Heart right ventricle (tissue), 16 donors: ENCODE results near the gene PRR9. TPM values are rescaled to one million over a fixed set of nuclear protein-coding genes. Genes with fewer than 3 reads are reported as not detected.
A peak's percentile ranks its signal among the peaks of the same experiment; 100 is the strongest.
"Not testable (repeated sequence)": the region's sequence is repeated elsewhere in the genome, so short reads cannot be mapped to it uniquely, and the experiment has no call there.

Experiments used
- ATAC-seq, 8 donors: fragments of 200-7000 bp; cut with Tn5 transposase; one replicate each; pipeline ENCODE4 v1.9.1; 2020; ENCODE audit warnings: mild to moderate bottlenecking in 8 of 8, moderate library complexity in 8 of 8, moderate number of reproducible peaks in 1 of 8
- DNase-seq, 2 donors: peaks; one replicate each; pipeline ENCODE4 v3.0.0-alpha.2; 2020
- H3K27ac ChIP-seq, 10 donors: fragments of 200-600 bp; sonication (generic) in 2 of 10; one replicate each; pipeline versions ENCODE4 v1.5.0 to v1.8.0; 2020 to 2022; ENCODE audit warnings: mild to moderate bottlenecking in 3 of 10
- H3K27me3 ChIP-seq, 7 donors: fragments of 200-600 bp; one replicate each; pipeline ENCODE4 v1.8.0; 2021 to 2022; ENCODE audit warnings: mild to moderate bottlenecking in 2 of 7
- H3K36me3 ChIP-seq, 9 donors: fragments of 200-600 bp; sonication (generic) in 1 of 9; one replicate each; pipeline versions ENCODE4 v1.5.0 to v1.8.0; 2020 to 2022; ENCODE audit warnings: mild to moderate bottlenecking in 2 of 9
- H3K4me1 ChIP-seq, 9 donors: fragments of 200-600 bp; sonication (generic) in 1 of 9; one replicate each; pipeline versions ENCODE4 v1.5.0 to v1.8.0; 2020 to 2022; ENCODE audit warnings: mild to moderate bottlenecking in 4 of 9
- H3K4me3 ChIP-seq, 10 donors: fragments of 200-600 bp; sonication (generic) in 2 of 10; one replicate each; pipeline versions ENCODE4 v1.5.0 to v1.8.0; 2020 to 2022; ENCODE audit warnings: mild to moderate bottlenecking in 7 of 10, moderate library complexity in 2 of 10
- H3K9me3 ChIP-seq, 11 donors: fragments of 200-600 bp in 10 of 11; sonication (generic) in 2 of 11; one replicate each; pipeline versions ENCODE4 v1.5.0 to v1.8.0; 2013 to 2022; ENCODE audit warnings: mild to moderate bottlenecking in 2 of 11, control low read depth in 1 of 11, moderate library complexity in 1 of 11
- CTCF ChIP-seq, 9 donors: fragments of 200-600 bp; sonication (generic) in 2 of 9; IDR thresholded peaks; one replicate each; pipeline versions ENCODE4 v1.5.0 to v1.8.0; 2021 to 2022; ENCODE audit warnings: antibody characterized with exemption in 9 of 9, mild to moderate bottlenecking in 5 of 9, moderate library complexity in 1 of 9
- WGBS, 2 donors: extraction: QIAGEN DNeasy Blood & Tissue Kit; methylation state at CpG; one replicate each; pipeline ENCODE4 v1.1.7; 2013; ENCODE audit warnings: inconsistent platforms in 1 of 2; 5-methylcytosine and 5-hydroxymethylcytosine counted together
- intact Hi-C, 10 donors: fragments of 100-400 bp; cut with DNase I; formaldehyde crosslinking; loops; one replicate each; pipeline versions ENCODE4 v1.11.1 to v1.14.2; 2022
- polyA plus RNA-seq, 2 donors: library from polyadenylated mRNA; stranded (reverse); fragments of 200-250 nt; gene quantifications; one replicate each; pipeline ENCODE4 v1.2.3, GENCODE V29; 2013
- total RNA-seq, 10 donors: library from RNA; stranded (reverse); fragmentation: NEBNext Ultra II Directional in 3 of 10; extraction: Animal tissue kit (Norgen Biotek cat#: 25700) in 3 of 10; gene quantifications; one replicate each; pipeline versions ENCODE4 v1.2.1 to v1.2.4, GENCODE V29; 2021 to 2023
- donor health status: Arrhythmogenic right ventricular cardiomyopathy.
- donor health status: ischemic (EF 13 %, LVEDD 7.1; RV severe dilation, severe dysfunction).
- donor health status: healthy with polysubstance abuse.
- donor health status: DM: no; HTN: yes; CAD: no.
- donor health status: DM: no; HTN: no; CAD: no.
- donor health status: ischemic (EF 25% LVEDD 6.9; RV normal size, moderate dysfunction).
- donor health status: ischemic (EF 25% LVEDD 5.7; RV mildly dilated, moderate dysfunction).
- donor health status: healthy.
- donor health status: DM: yes; HTN: yes; CAD: no.
- donor health status: Ischemic cardiomyopathy.
- donor health status: ischemic (EF 35%, LVEDD 5.7; RV mildly dilated, moderate dysfunction).
- donor health status: nonischemic (EF 11% LVEDD 7.7; RV severe dilation, severe dysfunction).
- donor health status: DM: yes; HTN: yes; CAD: no.
- donor health status: PGD.
- donor health status: ischemic (EF 29% LVEDD 5.4; RV normal size, mild dysfunction).
- donor health status: nonischemic (EF 23%, LVEDD 6.1; RV moderate dilation, normal function).

The PRR9 gene
- total and polyA plus RNA-seq, 12 donors = not detected

GRCh38 chr1:153228491-153228890, 11.1 kb downstream of the PRR9 start:
- peaks cover 0 to 27% (median 0%) of the 10 kb centered on the region in 9 donors for H3K4me1 ChIP-seq
- H3K27me3 ChIP-seq = peaks cover 0 to 55% (median 24%) of the 10 kb centered on the region in 7 donors
- no peak overlapping the region for H3K4me3 ChIP-seq
- TF ChIP-seq CTCF (IDR thresholded peaks at IDR 0.05) = no peak
- DNase-seq (no peak), ATAC-seq (no peak)
- no peaks in the 10 kb centered on the region for H3K36me3 ChIP-seq
- H3K9me3 ChIP-seq = no peaks in the 10 kb centered on the region
- no peak overlapping the region for H3K27ac ChIP-seq
- WGBS, 2 donors = 86 to 97% methylated on average over 1 of the region's 1 CpG
- intact Hi-C loops = loop anchor here in 5 of 10 donors (10.0 kb wide), 3 partner anchors 354 to 574 kb away; partner anchors contain the start of gene SMCP (in 3 of the 5)

DNA sequence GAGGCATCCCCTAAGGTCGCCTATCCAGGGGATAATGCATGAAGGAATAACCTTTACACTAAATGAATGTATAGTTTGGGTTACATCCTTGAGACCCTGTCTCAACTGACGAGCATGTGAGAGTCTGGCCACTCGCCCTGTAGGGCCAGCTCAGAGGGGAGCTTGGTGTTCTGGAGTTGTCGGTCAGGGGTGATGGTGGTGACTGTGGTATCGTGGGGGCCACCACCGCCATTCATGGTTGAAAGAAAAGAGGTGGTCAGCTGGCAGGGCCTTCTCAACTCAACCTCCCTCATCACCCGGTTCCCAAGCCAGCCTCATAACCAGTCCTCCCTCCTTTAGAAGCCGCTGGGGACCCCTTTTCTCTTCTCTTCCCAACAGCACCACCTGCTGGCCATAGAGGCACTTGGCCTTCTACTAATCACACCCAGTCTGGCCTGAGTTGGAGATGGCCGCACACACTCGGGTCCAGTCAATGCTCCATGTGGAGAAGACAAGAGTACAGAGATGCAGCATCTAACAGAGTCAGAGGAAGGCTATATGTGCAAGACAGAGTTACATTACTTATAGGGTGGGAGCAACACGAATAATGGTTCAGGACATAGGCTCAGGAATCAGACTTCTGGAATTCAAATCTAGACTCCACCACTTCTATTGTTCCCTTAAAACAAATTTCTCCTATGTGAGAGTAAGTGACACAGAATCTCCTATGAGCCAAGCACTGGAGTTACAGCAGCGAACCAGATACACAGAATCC, 11.9 kb downstream of the PRR9 start:
- H3K9me3 ChIP-seq, DNase-seq, H3K4me3 ChIP-seq, H3K36me3 ChIP-seq, H3K27ac ChIP-seq: not testable (repeated sequence)
- WGBS, 2 donors = 38 to 46% methylated on average over 12 of the region's 12 CpGs
- Histone ChIP-seq H3K27me3 (peaks cover 0 to 58% (median 21%) of the 10 kb centered on the region in 7 donors), H3K4me1 (peaks cover 0 to 27% (median 0%) of the 10 kb centered on the region in 9 donors)
- peak in 1 of 8 donors; percentile 25 for ATAC-seq
- TF ChIP-seq CTCF (IDR thresholded peaks at IDR 0.05) = peak in 7 of 9 donors; percentile 29 to 50 (median 39)
- intact Hi-C loops = loop anchor here in 5 of 10 donors (10.0 kb wide), 3 partner anchors 354 to 574 kb away; partner anchors contain the start of gene SMCP (in 3 of the 5)

DNA sequence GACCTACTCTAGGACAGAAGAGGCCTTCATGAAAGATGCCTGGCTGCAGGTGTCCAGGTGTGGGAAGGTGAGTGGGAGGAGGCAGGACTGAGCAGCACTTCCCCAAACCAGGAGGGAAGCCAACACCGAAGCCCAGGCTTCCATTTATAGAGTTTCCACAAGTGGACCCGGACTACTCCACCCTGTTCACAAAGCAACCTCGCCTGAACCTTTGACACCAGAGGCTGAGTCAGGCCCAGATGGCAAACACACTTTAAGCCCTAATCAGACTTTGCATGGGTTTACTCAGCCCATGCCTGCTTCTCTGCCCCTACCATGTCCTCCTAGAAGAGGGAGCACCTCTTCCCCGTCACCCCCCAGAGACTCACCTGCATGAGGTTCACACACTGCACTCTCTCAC, 14.0 kb downstream of the PRR9 start:
- Histone ChIP-seq H3K36me3 (no peaks in the 10 kb centered on the region), H3K27ac (no peak overlapping the region), H3K4me1 (peaks cover 0 to 27% (median 0%) of the 10 kb centered on the region in 9 donors), H3K9me3 (no peaks in the 10 kb centered on the region), H3K27me3 (peaks cover 0 to 49% (median 14%) of the 10 kb centered on the region in 7 donors), H3K4me3 (no peak overlapping the region)
- ATAC-seq = peak in 2 of 8 donors; percentile 20 to 30
- intact Hi-C loops = no loop called here
- no peak for DNase-seq
- TF ChIP-seq CTCF (IDR thresholded peaks at IDR 0.05) = no peak
- 78 to 90% methylated on average over 4 of the region's 4 CpGs for WGBS, 2 donors

- no peak for TF ChIP-seq CTCF (IDR thresholded peaks at IDR 0.05)
- intact Hi-C loops = no loop called here
- Histone ChIP-seq H3K36me3 (no peaks in the 10 kb centered on the region), H3K27me3 (peaks cover 0 to 47% (median 14%) of the 10 kb centered on the region in 7 donors), H3K9me3 (no peaks in the 10 kb centered on the region), H3K4me3 (no peak overlapping the region), H3K27ac (no peak overlapping the region), H3K4me1 (peaks cover 0 to 27% (median 0%) of the 10 kb centered on the region in 9 donors)
- DNase-seq = no peak
- WGBS, 2 donors = 56 to 62% methylated on average over 2 of the region's 2 CpGs
- peak in 3 of 8 donors; percentile 26 to 51 (median 50) for ATAC-seq
Measured at GRCh38 chr1:153231785-153232184, 14.4 kb downstream of the PRR9 start.
